ENCODE data around the gene RBMS3. TPM values are rescaled to one million over a fixed set of nuclear protein-coding genes. Genes with fewer than 3 reads are reported as not detected.

The RBMS3 gene
- total and polyA plus RNA-seq, 2 of the 8 experiments (the other 6 are each of a cell fraction or from before 2014, with no cell fraction given): 3.7 to 6.9 TPM

DNA sequence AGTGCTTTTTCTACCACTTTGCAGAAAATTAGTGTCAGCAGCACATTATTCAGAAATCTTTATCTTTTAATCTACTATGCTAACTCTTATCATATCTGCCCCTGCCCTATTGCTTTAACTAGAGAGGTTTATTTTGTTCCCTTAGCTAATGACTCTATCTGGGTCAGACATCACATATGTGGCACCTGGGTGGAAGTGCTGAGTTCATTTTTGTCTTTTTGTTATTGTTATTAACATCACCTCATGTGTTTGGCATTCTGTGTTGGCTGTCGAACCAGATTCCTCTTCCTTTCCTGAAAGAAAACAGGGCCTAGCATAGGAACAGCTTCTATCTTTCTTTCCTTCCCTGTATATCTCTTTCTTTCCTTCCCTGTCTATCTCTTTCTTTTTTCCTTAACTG lies 100.7 kb downstream of the RBMS3 start:
- H3K14ac ChIP-seq (ENCODE audit: insufficient read length): no peak overlapping the region
- H3K18ac ChIP-seq (ENCODE audit: extremely low read depth, low read length): no peak overlapping the region
- H3K23me2 ChIP-seq (ENCODE audit: low read depth, low read length): no peaks in the 10 kb centered on the region
- WGBS, 2 experiments (ENCODE audit: extremely low coverage in 1 of 2, insufficient coverage in 1 of 2, insufficient read length in 1 of 2, insufficient replicate concordance in 2 of 2, low coverage in 1 of 2, low lambda C conversion rate in 2 of 2, missing lambda C conversion rate in 1 of 2): 90% methylated on average over 1 of the region's 1 CpG; no CpG with 5 or more reads in 1 of the 2 experiments
- DNase-seq (ENCODE audit: low read depth in 1 of 2, low spot score in 2 of 2) (no peak), FAIRE-seq (no peak)
- H3K9me3 ChIP-seq (ENCODE audit: insufficient read depth in 2 of 2, low read depth in 1 of 2, low read length in 1 of 2): no peaks in the 10 kb centered on the region; a peak in 1 of 4 replicates
- no peak overlapping the region for H4K8ac ChIP-seq (ENCODE audit: extremely low read depth, insufficient read depth, low read length)
- H3K4me3 ChIP-seq (ENCODE audit: extremely low read depth in 1 of 4, insufficient read depth in 2 of 4, low read depth in 3 of 4, low read length in 4 of 4): no peak overlapping the region
- no peak overlapping the region for H2BK120ac ChIP-seq (replicated peaks; ENCODE audit: low read depth, low read length)
- H3K27me3 ChIP-seq (replicated peaks in 1 of 4; ENCODE audit: control insufficient read depth in 3 of 4, extremely low read depth in 1 of 4, insufficient read depth in 3 of 4, low read length in 3 of 4): no peaks in the 10 kb centered on the region
- H4K91ac ChIP-seq (replicated peaks; ENCODE audit: insufficient read length, low read length): no peak overlapping the region
- H2BK5ac ChIP-seq (ENCODE audit: low read depth, low read length): no peak overlapping the region
- no peak overlapping the region for H3K4ac ChIP-seq (replicated peaks; ENCODE audit: insufficient read length, low read depth, low read length)
- H3K4me1 ChIP-seq (replicated peaks in 1 of 4; ENCODE audit: control insufficient read depth in 3 of 4, insufficient read depth in 4 of 4, low read length in 3 of 4): no peaks in the 10 kb centered on the region
- H3K56ac ChIP-seq (replicated peaks; ENCODE audit: insufficient read length, low read depth, low read length): no peak overlapping the region
- no peak overlapping the region for H3K9ac ChIP-seq (replicated peaks in 1 of 4; ENCODE audit: extremely low read depth in 1 of 4, low read depth in 3 of 4, low read length in 3 of 4)
- H2BK15ac ChIP-seq (ENCODE audit: low read length): no peak overlapping the region
- no peaks in the 10 kb centered on the region for H3K79me2 ChIP-seq (ENCODE audit: control insufficient read depth in 1 of 2, insufficient read depth in 2 of 2, low read length in 2 of 2)
- no peak overlapping the region for H3K23ac ChIP-seq (ENCODE audit: insufficient read length)
- no peak overlapping the region for H4K5ac ChIP-seq (ENCODE audit: insufficient read length, low read depth, low read length)
- H3K27ac ChIP-seq (ENCODE audit: low read depth, low read length): no peak overlapping the region
- no peak overlapping the region for H2BK12ac ChIP-seq (ENCODE audit: low read depth, low read length)
- no peak overlapping the region for H3K4me2 ChIP-seq (ENCODE audit: insufficient read depth in 1 of 2, low read depth in 2 of 2, low read length in 2 of 2)
- ChIA-PET CTCF (ENCODE audit: partially characterized antibody) (no interaction called here), POLR2A (ENCODE audit: partially characterized antibody) (no interaction called here)
- H2AFZ ChIP-seq (ENCODE audit: low read length): no peak overlapping the region
- no peak overlapping the region for H2BK20ac ChIP-seq (ENCODE audit: low read length)
- no peaks in the 10 kb centered on the region for H3K79me1 ChIP-seq (ENCODE audit: low read depth, low read length)
- no peaks in the 10 kb centered on the region for H4K20me1 ChIP-seq (replicated peaks in 1 of 2; ENCODE audit: control insufficient read depth in 1 of 2, insufficient read depth in 2 of 2, low read length in 2 of 2)
- H2AK5ac ChIP-seq (ENCODE audit: low read depth, low read length): no peak overlapping the region
- no peaks in the 10 kb centered on the region for H3K36me3 ChIP-seq (ENCODE audit: control insufficient read depth in 2 of 4, insufficient read depth in 4 of 4, low read length in 3 of 4)
- TF ChIP-seq, protein P1, sequence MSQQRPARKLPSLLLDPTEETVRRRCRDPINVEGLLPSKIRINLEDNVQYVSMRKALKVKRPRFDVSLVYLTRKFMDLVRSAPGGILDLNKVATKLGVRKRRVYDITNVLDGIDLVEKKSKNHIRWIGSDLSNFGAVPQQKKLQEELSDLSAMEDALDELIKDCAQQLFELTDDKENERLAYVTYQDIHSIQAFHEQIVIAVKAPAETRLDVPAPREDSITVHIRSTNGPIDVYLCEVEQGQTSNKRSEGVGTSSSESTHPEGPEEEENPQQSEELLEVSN (IDR thresholded peaks at IDR 0.05): no peak
- no peak for TF ChIP-seq MAFK (IDR thresholded peaks at IDR 0.05; ENCODE audit: low read depth, low read length)
- TF ChIP-seq NANOG (IDR thresholded peaks at IDR 0.05; ENCODE audit: insufficient read depth, low read depth, low read length, poor library complexity, severe bottlenecking): no peak
